Right lobe of liver (tissue), 6 donors: Measurements from ENCODE around the gene SRM. TPM values are rescaled to one million over a fixed set of nuclear protein-coding genes. Genes with fewer than 3 reads are reported as not detected.
"Not testable (repeated sequence)": the region's sequence is repeated elsewhere in the genome, so short reads cannot be mapped to it uniquely, and the experiment has no call there.

ENCODE experiments used
- ATAC-seq, 4 donors: fragments of 200-7000 bp; cut with Tn5 transposase; one replicate each; pipeline ENCODE4 v1.9.1; 2020; ENCODE audit warnings: mild to moderate bottlenecking in 4 of 4, moderate library complexity in 4 of 4
- DNase-seq, 3 donors: peaks; one replicate each; pipeline ENCODE4 v3.0.0-alpha.2; 2020
- H3K27ac ChIP-seq, 3 donors: fragments of 200-600 bp; one replicate each; pipeline ENCODE4 v1.8.0; 2022
- H3K27me3 ChIP-seq, 2 donors: fragments of 200-600 bp; one replicate each; pipeline ENCODE4 v1.8.0; 2022
- H3K36me3 ChIP-seq, 4 donors: fragments of 200-600 bp; sonication (generic) in 1 of 4; one replicate each; pipeline versions ENCODE4 v1.5.1 to v1.8.0; 2017 to 2022; ENCODE audit warnings: control low read depth in 1 of 4
- H3K4me1 ChIP-seq, 4 donors: fragments of 200-600 bp; sonication (generic) in 1 of 4; one replicate each; pipeline versions ENCODE4 v1.5.1 to v1.8.0; 2017 to 2022; ENCODE audit warnings: control low read depth in 1 of 4
- H3K4me3 ChIP-seq, 3 donors: fragments of 200-600 bp; one replicate each; pipeline ENCODE4 v1.8.0; 2022
- H3K9me3 ChIP-seq, 4 donors: fragments of 200-600 bp; sonication (generic) in 1 of 4; one replicate each; pipeline versions ENCODE4 v1.5.1 to v1.8.0; 2017 to 2022; ENCODE audit warnings: control low read depth in 1 of 4
- CTCF ChIP-seq, 4 donors: fragments of 200-600 bp in 3 of 4; fragments of 450-650 bp in 1 of 4; IDR thresholded peaks; one replicate each; pipeline versions ENCODE4 v1.5.1 to v1.8.0; 2016 to 2022; ENCODE audit warnings: antibody characterized with exemption in 4 of 4, mild to moderate bottlenecking in 2 of 4
- POLR2A ChIP-seq: fragments of 450-650 bp; IDR thresholded peaks from one replicate; pipeline ENCODE4 v1.6.1; 2017; ENCODE audit warnings: antibody characterized with exemption, mild to moderate bottlenecking
- WGBS: methylation state at CpG from one replicate; pipeline ENCODE4 v1.1.6; 2018; ENCODE audit warnings: low coverage, low lambda C conversion rate; ENCODE audit not compliant: insufficient coverage; ENCODE audit errors: missing lambda C conversion rate; 5-methylcytosine and 5-hydroxymethylcytosine counted together
- intact Hi-C, 2 donors: fragments of 100-400 bp; cut with DNase I; formaldehyde crosslinking; loops; one replicate each; pipeline versions ENCODE4 v1.11.2 to v1.14.1; 2022
- total RNA-seq, 6 experiments: library from RNA; depleted of rRNA in 2 of 6; stranded (reverse); fragments of >200 nt in 2 of 6; fragmentation: NEBNext Ultra II Directional in 3 of 6; extraction: Animal tissue kit (Norgen Biotek cat#: 25700) in 3 of 6; gene quantifications; one replicate each; pipeline versions ENCODE4 v1.1.0 to v1.2.4, GENCODE V29; 2016 to 2023
- donor health status: DM: no; HTN: yes; CAD: no.
- donor health status: DM: no; HTN: no; CAD: no.
- donor health status: DM: no; HTN: no; CAD: no.
- donor health status: DM: no; HTN: yes; CAD: no.
- donor health status: DM: no; HTN: yes; CAD: no.

Gene SRM
- total RNA-seq, 6 experiments from 2014 or later = 24.3 to 72.8 (median 31.6) TPM

GRCh38 chr1:11052839-11053757 lies 6.7 kb downstream of the SRM start:
- no peak for DNase-seq

GRCh38 chr1:11051781-11052511 lies 7.9 kb downstream of the SRM start:
- Histone ChIP-seq H3K27ac (no peak overlapping the region), H3K27me3 (no peaks in the 10 kb centered on the region), H3K36me3 (peaks cover 0 to 13% (median under 1%) of the 10 kb centered on the region in 4 donors), H3K9me3 (no peaks in the 10 kb centered on the region), H3K4me1 (no peaks in the 10 kb centered on the region), H3K4me3 (no peak overlapping the region)
- intact Hi-C loops = no loop called here
- WGBS = 55% methylated on average over 15 of the region's 19 CpGs
- TF ChIP-seq POLR2A (no peak), CTCF (IDR thresholded peaks at IDR 0.05) (no peak)
- ATAC-seq (no peak), DNase-seq (no peak)

More at GRCh38 chr1:11052839-11053757, 6.7 kb downstream of the SRM start:
- peak in 3 of 4 donors; percentile 9 to 12 (median 9) for ATAC-seq
- Histone ChIP-seq H3K27me3 (no peaks in the 10 kb centered on the region), H3K9me3 (no peaks in the 10 kb centered on the region), H3K27ac (no peak overlapping the region), H3K4me3 (no peak overlapping the region), H3K4me1 (no peaks in the 10 kb centered on the region), H3K36me3 (peaks cover 0 to 13% (median under 1%) of the 10 kb centered on the region in 4 donors)
- TF ChIP-seq CTCF (IDR thresholded peaks at IDR 0.05) (no peak), POLR2A (no peak)
- 58% methylated on average over 5 of the region's 29 CpGs for WGBS
- intact Hi-C loops = no loop called here

- H3K9me3 ChIP-seq, H3K27ac ChIP-seq, H3K36me3 ChIP-seq, intact Hi-C loops, H3K4me3 ChIP-seq, DNase-seq, H3K27me3 ChIP-seq, ATAC-seq, H3K4me1 ChIP-seq: not testable (repeated sequence)
- 94% methylated on average over 9 of the region's 10 CpGs for WGBS
These were observed 8.7 kb downstream of the SRM start for GRCh38 chr1:11051121-11051520.

- H3K4me3 ChIP-seq = peak within 1 kb of the TSS; percentile 69 to 88 (median 86)
- H3K27ac ChIP-seq = peak within 1 kb of the TSS; percentile 94 to 96 (median 95)
- peak; percentile 81 to 93 (median 91) for DNase-seq
- peaks cover 0 to 11% (median 0%) of the 10 kb centered on the region in 4 donors for H3K4me1 ChIP-seq
- intact Hi-C loops = no loop called here
- no peaks in the 10 kb centered on the region for H3K9me3 ChIP-seq
- WGBS = no CpG with 5 or more reads among the region's 28 CpGs
- TF ChIP-seq CTCF (IDR thresholded peaks at IDR 0.05) = no peak
- TF ChIP-seq POLR2A = peak; percentile 89
- H3K27me3 ChIP-seq = no peaks in the 10 kb centered on the region
- ATAC-seq = peak; percentile 80 to 89 (median 86)
- H3K36me3 ChIP-seq = peaks cover 0 to 15% (median 7%) of the 10 kb centered on the region in 4 donors
These were observed 13.0 kb downstream of the SRM start, which contains the start of gene MASP2 for GRCh38 chr1:11046625-11047365. MASP2 (minus strand) TSS chr1:11047239; CDS start chr1:11047207, 32 bp downstream.
